Osteoblast (primary cell): ENCODE results near the gene KAZN. TPM values are rescaled to one million over a fixed set of nuclear protein-coding genes. Genes with fewer than 3 reads are reported as not detected.

ENCODE experiments used
- DNase-seq: peaks from one replicate; pipeline ENCODE4 v3.0.0; 2011; ENCODE audit warnings: low spot score, mixed read lengths; ENCODE audit not compliant: insufficient read length; ENCODE audit errors: missing footprints
- H2AFZ ChIP-seq: 2 replicates; pipeline ENCODE4 v1.6.0; 2011; ENCODE audit warnings: mild to moderate bottlenecking, low read length
- H3K27ac ChIP-seq: 2 replicates; pipeline ENCODE4 v1.5.1; 2011; ENCODE audit warnings: mild to moderate bottlenecking, low read depth, low read length, moderate library complexity
- H3K27me3 ChIP-seq: 2 replicates; pipeline ENCODE4 v1.6.0; 2012; ENCODE audit warnings: mild to moderate bottlenecking, control low read depth, inconsistent platforms, low read length, moderate library complexity; ENCODE audit not compliant: insufficient read depth
- H3K36me3 ChIP-seq: 2 replicates; pipeline ENCODE4 v1.5.1; 2011; ENCODE audit warnings: mild to moderate bottlenecking, low read length, control low read depth, moderate library complexity; ENCODE audit not compliant: insufficient read depth
- H3K4me1 ChIP-seq: 2 replicates; pipeline ENCODE4 v1.5.1; 2011; ENCODE audit warnings: mild to moderate bottlenecking, low read length, control low read depth, moderate library complexity; ENCODE audit not compliant: insufficient read depth
- H3K4me2 ChIP-seq: 2 replicates; pipeline ENCODE4 v1.6.0; 2011; ENCODE audit warnings: mild to moderate bottlenecking, low read length; ENCODE audit not compliant: insufficient read depth
- H3K4me3 ChIP-seq: fragments of 200-600 bp; sonication (generic); 3 replicates; pipeline ENCODE4 v1.5.1; 2012; ENCODE audit warnings: mild to moderate bottlenecking, low read length, inconsistent platforms; ENCODE audit not compliant: insufficient read depth
- H3K79me2 ChIP-seq: 2 replicates; pipeline ENCODE4 v1.6.0; 2012; ENCODE audit warnings: mild to moderate bottlenecking, low read length, control low read depth, inconsistent platforms; ENCODE audit not compliant: insufficient read depth
- H3K9me3 ChIP-seq: 2 replicates; pipeline ENCODE4 v1.5.1; 2011; ENCODE audit warnings: low read depth, low read length, control low read depth
- H4K20me1 ChIP-seq: 2 replicates; pipeline ENCODE4 v1.6.0; 2012; ENCODE audit warnings: mild to moderate bottlenecking, low read length, control low read depth; ENCODE audit not compliant: insufficient read depth
- CTCF ChIP-seq: IDR thresholded peaks from 2 replicates; pipeline ENCODE4 v1.5.1; 2011; ENCODE audit warnings: mild to moderate bottlenecking, low read depth, low read length, moderate library complexity; ENCODE audit errors: extremely low read depth
- total RNA-seq: library from RNA; depleted of rRNA; stranded (reverse); fragments of >200 nt; gene quantifications from 2 replicates; pipeline ENCODE4 v1.2.3, GENCODE V29; 2012

KAZN gene
- total RNA-seq, 1 donor: 9.0 TPM

DNA sequence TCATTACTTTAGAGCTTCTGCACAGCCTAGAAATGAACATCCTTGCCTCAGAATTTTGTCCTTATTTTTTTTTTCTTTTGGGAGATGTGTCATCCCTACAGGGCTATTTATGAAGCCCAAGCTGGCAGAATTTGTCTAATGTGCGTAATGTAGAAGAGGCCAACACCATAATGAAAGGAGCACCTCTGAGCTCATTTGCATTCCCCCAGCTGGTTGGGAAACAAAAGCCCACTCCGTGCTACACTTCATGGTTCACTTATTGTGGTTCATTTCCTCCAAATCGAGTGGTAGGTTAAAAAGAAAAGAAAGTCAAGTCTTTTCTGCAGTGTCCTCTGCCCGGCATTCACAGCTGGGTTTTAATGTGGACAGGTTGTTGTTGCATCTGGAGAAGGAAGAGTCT, 73.5 kb downstream of the KAZN start:
- no peak overlapping the region for H3K4me3 ChIP-seq
- H3K36me3 ChIP-seq: no peaks in the 10 kb centered on the region
- no peak for DNase-seq
- no peaks in the 10 kb centered on the region for H3K4me1 ChIP-seq
- TF ChIP-seq CTCF: no peak
- peaks cover 2% of the 10 kb centered on the region for H3K27me3 ChIP-seq
- no peak overlapping the region for H2AFZ ChIP-seq
- H3K27ac ChIP-seq: no peak overlapping the region
- no peak overlapping the region for H3K4me2 ChIP-seq
- no peaks in the 10 kb centered on the region for H3K79me2 ChIP-seq
- peaks cover 2% of the 10 kb centered on the region for H3K9me3 ChIP-seq
- peaks cover 2% of the 10 kb centered on the region for H4K20me1 ChIP-seq

- Histone ChIP-seq H3K27me3 (peaks cover 2% of the 10 kb centered on the region), H3K4me1 (no peaks in the 10 kb centered on the region), H2AFZ (no peak overlapping the region), H4K20me1 (peaks cover 2% of the 10 kb centered on the region), H3K4me2 (no peak overlapping the region), H3K36me3 (no peaks in the 10 kb centered on the region), H3K79me2 (no peaks in the 10 kb centered on the region), H3K9me3 (peaks cover 2% of the 10 kb centered on the region), H3K4me3 (no peak overlapping the region), H3K27ac (no peak overlapping the region)
- DNase-seq: no peak
- no peak for TF ChIP-seq CTCF
Measured at GRCh38 chr1:14674030-14674429, 75.5 kb downstream of the KAZN start.

- Histone ChIP-seq H4K20me1 (no peaks in the 10 kb centered on the region), H3K4me2 (no peak overlapping the region), H2AFZ (no peak overlapping the region), H3K9me3 (peaks cover 2% of the 10 kb centered on the region), H3K27me3 (peaks cover 2% of the 10 kb centered on the region), H3K36me3 (no peaks in the 10 kb centered on the region), H3K4me1 (no peaks in the 10 kb centered on the region), H3K4me3 (no peak overlapping the region), H3K27ac (no peak overlapping the region), H3K79me2 (no peaks in the 10 kb centered on the region)
- no peak for TF ChIP-seq CTCF
- no peak for DNase-seq
Measured at GRCh38 chr1:14676400-14676799, 77.9 kb downstream of the KAZN start.

DNA sequence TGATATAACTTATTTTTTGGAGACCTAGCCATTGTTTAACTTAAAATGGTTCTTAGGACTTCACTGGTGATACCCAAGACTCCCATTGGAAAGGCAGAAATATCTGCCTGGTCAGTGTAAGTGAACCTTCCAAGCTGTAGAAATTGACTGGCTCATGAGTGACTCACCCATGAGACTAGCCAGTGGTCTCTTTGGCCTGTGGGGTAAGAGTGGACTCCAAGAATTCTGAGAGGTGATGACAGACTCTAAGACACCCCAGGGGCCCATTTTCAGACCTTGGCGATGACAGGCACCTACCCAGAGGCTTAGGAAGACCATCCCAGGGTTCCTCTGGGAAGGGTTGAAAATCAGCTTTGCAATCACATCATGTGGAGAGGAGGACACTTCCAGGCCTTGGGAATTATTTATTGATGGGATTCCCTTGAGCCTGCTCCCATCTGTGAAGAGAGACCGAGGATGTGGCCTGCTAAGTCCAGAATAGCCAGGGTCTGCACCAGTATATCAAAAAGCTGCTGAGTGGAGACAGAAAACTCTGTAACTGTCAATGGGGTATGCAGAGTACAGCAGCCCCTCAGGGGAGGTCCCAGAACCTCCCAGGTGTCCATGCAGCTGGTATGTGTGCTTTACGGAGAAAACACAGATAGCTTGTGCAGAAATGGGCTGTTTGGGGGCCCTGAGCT, 78.9 kb downstream of the KAZN start:
- H3K79me2 ChIP-seq: no peaks in the 10 kb centered on the region
- no peaks in the 10 kb centered on the region for H4K20me1 ChIP-seq
- no peak overlapping the region for H3K4me2 ChIP-seq
- H3K36me3 ChIP-seq: no peaks in the 10 kb centered on the region
- DNase-seq: no peak
- H3K27me3 ChIP-seq: no peaks in the 10 kb centered on the region
- no peak overlapping the region for H2AFZ ChIP-seq
- H3K27ac ChIP-seq: no peak overlapping the region
- H3K4me3 ChIP-seq: no peak overlapping the region
- no peaks in the 10 kb centered on the region for H3K4me1 ChIP-seq
- no peak for TF ChIP-seq CTCF
- H3K9me3 ChIP-seq: peaks cover 2% of the 10 kb centered on the region
